ENCODE measurements around the gene DPT.

The DPT gene

DNA sequence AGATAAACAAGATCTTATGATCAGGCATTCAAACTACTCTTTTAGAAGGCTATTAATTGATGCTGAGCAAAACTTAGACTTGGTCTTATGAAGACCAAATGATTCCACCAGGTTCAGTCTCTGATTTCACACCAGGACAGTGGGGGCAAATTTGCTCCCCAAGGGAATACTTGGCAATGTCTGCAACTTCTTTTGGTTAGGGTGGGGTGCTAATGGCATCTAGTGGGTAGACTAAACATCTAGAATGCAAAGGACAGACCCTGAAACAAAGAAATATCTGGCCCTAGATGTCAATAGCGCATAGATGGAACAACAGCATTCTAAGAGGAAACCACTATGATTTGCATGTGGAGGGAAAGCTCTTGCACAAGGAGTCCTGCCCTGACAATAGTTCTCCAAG is 30.6 kb downstream of the DPT start:
- no peak for DNase-seq (ENCODE audit: low spot score)

DNA sequence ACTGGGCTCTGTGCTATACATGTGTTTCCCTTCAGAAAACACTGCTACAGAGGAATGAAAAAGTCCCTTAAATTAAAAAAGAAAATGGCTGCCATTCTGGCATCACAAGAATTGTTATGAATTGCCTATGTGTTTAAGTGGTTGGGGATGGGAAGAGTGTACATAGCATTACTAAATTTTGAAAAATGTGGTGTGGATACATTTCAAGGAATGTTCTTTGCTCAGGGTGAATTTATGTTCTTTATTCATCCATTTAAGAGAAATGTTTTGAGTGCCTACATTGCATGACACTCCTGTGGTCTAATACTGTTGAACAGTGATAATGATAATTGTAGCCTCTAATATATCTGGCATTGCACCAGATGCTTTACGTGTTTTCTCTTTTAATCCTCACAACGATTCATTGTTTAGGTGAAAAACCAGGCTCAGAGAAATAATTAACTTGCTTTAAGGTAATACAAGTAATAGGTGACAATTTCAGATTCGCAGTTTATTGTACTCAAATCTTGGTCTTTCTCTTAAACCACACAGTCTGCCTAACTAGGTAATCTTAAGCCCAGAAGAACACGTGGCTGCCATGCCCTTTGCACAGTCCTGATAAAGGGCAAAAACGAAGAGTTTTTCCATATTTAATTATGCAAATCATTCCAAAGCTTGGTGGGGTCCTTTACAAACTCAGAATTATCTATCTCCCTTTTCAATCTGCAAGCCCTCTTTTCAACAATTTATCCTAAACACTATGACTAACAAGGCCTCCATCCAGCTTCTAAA is 31.5 kb downstream of the DPT start:
- DNase-seq (ENCODE audit: low spot score) = no peak

DNA sequence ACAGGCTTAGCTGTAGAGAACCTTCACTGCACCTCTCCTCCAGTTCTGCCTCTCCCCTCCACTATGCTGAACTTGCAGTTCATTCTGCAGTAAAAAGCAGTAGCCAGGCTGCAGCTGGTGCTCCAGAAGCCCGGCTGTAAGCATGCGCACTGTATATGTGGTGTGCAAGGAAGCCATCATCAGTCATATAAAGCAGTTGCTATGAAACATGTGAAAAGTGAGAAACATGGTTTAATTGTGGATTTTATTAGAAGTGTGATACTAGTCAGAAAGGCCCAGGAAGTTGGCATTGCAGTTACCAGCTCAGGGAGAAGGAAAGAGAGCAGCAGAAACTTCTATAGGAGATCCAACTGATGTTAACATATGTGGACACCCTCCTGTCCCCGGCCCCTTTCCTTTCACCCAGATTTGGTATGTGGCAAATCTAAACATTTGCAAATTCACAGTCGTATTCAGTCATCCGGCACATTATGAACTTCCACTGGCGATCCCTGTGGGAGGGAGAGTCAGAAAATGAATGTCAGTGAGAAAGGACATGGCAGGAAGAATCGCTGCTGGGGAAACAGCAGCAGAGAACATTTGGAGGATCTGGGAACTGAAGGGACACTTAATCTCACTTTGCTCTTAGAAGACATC is 32.8 kb downstream of the DPT start:
- DNase-seq (ENCODE audit: low spot score) = no peak

DNA sequence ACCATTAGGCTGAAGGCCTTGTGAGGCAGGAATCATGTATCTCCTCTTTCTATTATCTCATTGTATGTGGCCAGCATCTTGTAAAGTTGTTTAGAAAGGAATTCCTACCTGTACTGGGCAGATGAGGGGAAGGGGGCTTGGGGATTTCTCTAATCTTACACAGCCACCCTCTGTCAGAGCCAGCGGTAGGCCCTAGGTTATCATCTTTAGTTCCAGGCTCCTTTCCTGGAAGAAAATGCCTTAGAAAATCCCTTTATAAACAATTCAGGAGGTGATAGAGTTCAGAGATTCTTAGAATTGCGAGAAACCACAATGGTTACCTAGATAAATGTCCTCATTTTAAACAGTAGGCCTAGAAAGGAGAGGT is 35.2 kb downstream of the DPT start:
- no peak for DNase-seq (ENCODE audit: low spot score)

DNA sequence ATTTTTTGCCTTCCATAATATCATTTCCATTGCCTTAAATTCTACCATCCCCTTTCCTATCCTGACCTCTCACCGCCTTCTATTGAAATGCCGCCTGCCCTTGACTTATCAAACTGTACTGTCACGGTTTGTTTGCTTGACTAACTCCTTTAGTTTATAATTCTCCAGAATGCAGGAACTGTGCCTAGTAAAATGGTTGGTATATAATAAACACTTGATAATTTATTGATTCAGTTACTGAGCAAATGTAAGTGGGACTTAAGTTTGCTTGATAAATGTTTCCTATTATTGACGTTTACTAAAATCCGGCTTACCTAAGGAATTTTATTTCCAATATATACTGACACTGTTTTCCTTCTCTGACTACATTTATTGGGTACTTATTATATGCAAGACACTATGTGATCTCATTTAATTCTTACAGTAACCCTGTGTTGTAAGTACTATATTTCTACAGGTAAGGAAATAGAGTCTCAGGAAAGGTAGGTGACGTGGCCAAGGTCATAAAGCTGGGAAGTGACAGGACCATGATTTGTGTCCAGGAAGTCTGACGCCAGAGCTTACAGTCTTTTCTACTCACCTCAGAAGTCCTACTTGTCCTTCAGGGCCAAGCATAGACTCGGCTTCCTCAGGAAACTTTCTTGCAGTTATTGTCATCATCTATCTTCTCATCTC is 35.7 kb downstream of the DPT start:
- DNase-seq (ENCODE audit: low spot score) = no peak

DNA sequence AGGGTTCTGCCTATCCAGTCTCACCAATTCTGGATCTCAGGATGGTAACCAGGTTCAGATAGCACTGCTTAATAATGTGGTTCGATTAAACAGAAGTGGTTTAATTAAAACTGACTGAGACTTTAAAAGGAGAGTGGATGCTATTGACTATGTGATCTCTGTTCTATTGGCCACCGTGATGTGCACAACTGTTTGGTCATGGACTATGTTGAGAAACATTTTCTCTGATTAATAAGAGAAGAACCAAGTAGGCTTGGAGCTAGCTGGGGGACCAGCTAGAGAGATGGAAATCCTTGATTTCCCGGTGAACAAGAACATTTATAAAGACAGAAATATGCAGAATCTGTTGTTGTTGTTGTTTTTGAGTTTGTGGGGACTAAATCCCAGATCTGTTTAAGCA is 36.5 kb downstream of the DPT start:
- DNase-seq (ENCODE audit: low spot score) = no peak

DNA sequence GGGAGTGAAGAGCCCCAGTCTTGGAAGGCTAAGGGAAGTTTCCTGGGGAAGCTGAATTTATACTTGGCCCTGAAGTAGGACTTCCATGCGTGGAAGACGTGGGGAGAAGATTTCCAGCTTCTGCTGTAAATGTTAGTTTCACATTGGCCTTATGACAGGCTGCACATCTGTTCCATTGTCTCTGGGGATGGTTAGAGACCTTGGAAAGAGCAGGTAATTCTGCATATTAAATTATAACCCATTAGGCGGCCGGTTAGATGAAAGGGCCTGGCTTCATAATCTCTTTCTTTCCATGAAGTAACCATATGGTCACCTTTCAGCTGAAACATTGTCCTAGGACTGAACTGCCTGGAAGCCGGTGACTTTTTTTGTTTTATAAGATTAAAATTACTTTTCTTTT is 37.5 kb downstream of the DPT start:
- no peak for DNase-seq (ENCODE audit: low spot score)

DNA sequence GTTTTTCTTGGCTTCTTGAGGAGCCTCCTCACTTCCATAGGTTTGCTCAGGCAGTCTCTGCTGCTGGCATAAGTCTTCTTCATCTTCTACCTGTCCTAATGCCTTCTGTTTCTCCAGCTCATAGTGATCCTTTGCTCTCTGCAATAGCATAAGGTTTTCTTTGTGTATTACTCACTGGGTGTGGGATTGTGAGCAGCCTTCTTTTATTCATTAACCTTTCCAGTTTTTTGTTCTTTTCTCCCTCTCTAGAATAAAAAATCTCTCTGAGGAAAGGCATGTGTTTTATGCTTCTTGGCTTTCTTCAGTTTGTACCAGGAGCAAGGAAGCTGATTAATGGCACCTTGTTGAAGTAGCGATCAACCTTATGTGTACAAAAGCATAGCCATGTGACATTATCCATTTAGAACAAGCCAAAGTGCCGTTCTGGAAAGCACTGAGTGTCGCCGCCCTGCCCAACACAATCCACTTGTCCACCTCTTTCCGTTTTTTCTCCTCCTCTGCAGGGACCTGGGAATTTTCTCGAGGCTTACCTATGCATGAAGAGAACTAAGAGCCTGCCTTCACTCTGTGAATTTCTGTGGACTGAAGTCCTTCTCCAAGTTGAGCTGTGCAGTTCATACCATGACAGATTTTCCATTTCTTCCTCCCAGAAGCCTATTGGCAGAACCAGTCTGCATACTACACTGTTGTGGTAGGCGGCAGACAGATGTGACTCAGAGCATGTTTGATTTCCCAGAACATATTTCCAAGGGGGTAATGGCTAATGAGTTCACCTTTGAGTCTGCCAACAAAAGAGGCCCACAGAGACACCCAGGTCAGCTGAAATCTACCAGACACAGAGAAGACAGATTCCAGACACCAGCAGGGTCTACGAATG is 39.0 kb downstream of the DPT start:
- DNase-seq (ENCODE audit: low spot score) = no peak

DNA sequence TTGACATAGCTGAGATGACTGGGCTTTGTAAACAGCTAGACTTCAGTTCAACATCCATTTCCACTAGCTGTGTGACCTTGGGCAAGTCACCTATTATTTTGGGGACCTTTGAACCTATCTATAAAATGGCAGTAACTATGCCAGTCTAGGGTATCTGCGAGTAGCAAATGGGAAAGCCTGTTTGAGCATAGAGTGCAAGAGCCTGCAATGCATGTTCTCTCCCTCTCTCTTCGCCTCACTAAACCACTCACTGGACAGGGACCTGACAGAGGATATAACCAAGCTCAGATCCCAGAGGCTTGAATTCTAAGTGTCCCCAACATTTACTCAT is 39.7 kb downstream of the DPT start:
- no peak for DNase-seq (ENCODE audit: low spot score)

DNA sequence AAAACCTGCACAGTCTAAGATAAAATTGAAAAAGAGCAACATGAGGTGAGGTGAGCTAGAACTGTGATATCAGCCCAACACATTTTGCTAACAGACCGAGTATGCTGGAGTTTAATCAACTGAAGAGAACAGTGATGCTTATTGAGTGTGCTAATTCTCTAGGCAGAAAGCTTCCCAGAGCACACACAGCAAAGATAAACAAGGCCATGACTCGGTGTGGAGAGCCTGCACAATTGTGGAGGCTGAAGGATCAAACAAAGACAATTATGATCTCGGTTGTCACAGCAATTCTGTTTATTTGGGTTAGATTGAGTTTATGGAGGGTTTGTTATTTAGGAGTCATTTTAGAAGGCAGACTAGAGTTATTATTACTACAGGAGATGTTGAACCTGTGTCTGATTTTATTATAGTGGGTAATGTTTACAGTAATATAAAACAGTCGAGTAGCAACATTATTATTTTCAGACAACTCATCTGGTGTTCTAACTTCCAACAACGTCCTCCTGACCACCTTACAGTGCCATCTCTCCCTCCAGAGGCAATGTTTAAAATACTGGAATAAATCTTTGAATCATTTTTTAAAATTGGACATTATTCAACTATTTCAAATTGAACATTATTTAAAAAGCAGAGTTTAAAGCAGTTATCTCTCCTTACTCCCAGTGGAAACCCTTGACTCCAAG is 40.2 kb downstream of the DPT start:
- no peak for DNase-seq (ENCODE audit: low spot score)

DNA sequence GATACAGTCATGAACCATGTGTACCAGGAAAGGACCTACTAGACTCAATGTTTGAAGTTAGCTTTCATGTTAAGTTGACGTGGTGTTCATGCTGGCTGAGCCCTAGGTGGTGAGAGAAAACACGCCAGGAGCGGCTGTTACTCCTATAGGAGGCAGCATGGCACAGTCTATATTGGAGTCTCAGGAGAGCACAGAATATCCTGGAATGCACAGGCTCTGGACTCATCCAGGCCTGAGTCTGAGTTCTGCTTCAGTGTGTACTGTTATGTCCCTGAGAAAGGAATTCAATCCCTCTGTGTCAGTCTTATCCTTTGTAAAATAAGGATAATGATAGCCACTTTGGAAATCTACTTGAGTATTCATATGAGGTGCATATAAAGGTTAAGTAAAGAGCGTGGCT is 41.2 kb downstream of the DPT start:
- DNase-seq (ENCODE audit: low spot score) = no peak

DNA sequence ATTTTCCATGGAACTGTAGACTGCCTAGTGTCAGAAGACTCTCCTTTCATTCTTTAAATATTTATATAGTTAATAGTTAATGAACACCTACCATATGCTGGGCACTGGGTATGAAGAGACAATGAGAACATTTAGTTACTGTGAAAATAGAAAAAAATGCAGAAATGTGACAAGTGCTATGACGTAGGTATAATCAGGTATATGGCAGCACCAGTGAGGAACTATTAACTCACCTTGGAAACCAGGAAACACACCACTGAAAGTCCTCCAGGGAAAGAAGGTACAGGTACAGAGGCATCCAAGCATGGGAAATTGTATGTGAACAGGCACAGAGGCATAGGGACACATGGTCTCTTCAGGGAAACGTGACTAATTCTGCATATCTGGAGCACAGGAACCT is 42.3 kb downstream of the DPT start:
- DNase-seq (ENCODE audit: low spot score) = no peak

DNA sequence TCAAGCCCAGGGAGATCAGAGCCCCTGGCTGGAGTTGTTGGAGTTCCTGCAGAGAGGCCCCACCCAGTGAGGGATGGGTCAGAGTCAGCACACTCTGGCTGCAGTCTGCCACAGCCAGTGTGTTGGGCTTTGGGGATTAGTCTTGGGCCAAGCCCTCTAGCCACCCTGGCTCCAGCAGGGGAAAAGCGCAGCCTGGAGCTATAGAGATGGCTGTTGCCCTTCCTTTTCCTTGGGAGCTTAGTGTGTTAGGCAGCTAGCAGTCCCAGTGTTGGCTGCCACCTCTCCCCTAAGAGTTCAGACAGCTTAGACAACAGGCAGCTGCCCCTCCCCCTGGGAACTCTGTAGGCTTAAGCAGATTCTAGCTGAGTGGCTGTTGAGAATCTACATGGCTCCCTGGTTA is 45.1 kb downstream of the DPT start:
- DNase-seq (ENCODE audit: low spot score) = no peak

DNA sequence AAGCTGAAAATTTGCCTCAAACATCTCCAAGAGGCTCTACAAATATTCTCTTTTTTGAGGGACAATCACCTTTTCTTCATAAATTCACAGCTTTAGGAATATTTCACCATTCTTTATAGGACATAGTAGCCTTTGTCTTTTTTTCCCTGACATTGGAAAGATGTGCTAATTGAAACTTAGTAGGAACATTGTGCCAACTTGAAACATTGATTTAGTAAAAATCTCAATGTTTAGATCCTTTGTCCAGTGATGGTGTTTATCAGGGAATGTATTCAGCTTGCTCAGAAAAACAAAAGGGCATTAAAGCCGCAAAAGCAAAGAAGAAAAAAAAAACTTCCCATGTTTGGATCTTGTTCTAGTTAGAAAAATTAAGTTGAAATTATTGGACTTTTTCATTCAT is 52.1 kb downstream of the DPT start:
- DNase-seq (ENCODE audit: low spot score) = no peak

DNA sequence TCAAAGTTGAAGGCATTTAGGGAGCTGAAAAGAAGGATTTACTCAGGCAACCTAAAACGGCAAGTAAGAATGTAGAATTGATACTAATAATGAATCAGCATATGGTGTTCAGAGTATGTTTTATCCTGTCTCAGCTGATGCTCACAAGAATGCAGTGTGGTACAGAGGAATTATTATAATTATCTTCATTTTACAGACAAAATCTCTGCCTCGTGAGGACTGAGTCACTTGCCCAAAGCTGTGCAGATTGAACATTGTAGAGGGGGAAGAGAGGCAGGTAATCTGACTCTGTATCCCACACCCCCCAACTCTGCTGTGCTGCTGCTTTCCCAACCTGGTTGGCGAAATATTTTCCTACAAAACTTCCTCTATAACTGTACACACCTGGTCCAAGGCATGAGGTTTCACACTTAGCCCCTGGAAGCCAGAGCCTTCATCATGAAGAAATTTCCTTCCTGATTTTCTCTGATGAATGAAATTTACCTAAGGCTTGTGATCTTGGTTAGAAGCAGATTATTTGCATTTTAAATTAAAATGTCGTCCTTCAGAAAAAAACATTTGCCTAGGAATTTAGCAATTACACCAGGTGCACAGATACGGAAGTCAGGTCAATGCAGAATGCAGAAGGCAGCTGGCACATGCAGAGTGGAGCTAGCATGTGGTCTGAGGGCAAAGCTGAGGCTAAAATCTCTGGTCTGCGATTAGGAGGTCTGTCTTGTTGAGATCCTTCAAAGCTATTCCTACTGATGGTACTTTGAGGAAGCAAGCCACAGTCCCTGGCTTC is 52.8 kb downstream of the DPT start:
- DNase-seq (ENCODE audit: low spot score) = no peak

DNA sequence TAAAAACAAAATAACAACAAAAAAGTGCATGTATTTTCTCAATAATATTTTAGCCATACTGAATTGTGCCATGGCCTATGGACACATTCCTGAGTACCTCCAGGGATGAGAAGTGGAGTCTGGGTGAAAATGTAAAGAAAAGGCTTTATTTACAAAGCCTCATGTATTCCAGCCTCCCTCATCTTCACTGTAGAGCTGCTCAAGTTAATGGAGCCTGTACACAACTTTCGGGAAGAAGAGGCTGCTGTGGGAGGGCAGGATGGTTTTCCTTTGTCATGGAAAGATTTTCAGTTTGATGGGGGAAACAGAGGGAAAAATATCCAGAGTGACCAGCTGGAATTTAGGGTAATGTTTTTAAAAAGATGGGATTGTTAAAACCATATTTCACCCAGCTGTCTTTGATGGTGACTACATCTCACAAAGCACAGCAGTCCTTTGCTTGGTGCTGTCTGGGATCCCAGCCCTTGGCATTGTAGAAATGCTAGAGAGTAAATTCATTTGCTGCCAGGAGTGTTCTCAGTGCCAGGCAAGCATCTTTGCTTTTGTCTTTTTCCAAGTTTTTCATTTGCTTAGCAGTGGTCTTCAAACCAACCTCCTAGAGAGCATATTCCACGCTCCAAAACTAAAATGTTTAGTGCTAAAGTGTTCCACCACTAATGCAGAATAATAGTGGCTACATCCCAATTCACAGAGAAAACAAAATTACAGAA is 54.9 kb downstream of the DPT start:
- DNase-seq (ENCODE audit: low spot score) = no peak

DNA sequence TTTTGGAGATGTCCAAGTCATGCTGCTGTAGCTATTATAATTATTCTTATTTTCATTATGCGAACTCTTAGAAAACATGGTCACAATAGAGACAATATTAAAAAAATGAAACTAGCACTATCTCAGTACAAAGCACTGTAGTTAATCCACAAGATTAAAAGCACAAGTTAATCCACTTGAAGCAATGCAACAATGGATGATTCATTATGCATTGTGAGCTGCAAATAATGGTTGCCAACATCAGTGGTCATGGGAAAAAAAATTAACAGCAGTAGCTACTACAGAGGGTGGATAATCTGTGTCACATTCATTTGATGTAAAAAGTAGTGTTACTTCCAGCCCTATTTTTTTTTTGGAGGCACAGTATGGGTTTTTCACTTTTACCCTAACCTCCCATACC is 56.7 kb downstream of the DPT start:
- DNase-seq (ENCODE audit: low spot score) = no peak

DNA sequence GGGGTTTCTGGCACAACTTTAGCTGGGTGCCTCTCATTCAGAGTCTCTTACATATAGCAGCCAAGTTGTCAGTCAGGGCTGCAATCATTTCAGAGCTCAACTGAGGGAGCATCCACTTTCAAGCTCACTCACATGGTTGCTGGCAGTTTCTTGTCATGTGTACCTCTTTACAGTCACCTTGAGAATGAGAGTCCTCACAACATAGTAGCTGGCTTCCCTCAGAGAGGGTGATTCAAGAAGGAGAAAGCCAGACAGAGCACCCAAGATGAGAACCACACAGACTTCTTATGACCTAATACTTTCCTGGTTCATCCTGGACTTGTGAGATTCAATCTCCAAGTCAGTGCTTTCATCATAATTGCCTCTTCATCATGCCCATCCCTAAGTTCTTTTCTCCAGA is 57.2 kb downstream of the DPT start:
- no peak for DNase-seq (ENCODE audit: low spot score)

DNA sequence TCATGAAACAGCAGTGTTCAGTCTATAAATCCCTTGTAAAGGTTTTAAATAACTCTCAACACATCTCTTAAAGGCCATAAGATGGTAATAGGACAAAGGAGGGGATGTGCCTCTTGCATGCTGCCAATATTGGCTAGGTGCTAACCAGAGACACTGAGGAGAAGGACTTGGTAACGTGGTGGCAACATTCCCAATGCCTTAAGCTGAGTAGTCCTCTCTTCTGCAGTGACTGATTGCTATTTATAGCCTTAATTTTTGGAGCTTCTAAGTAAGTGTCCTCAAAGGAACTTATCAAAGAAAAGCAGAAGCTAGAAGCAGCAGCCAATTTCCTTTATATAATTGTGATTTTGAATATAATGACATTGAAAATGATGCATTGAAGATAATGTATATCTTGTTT is 63.0 kb downstream of the DPT start:
- no peak for DNase-seq (ENCODE audit: low spot score)

DNA sequence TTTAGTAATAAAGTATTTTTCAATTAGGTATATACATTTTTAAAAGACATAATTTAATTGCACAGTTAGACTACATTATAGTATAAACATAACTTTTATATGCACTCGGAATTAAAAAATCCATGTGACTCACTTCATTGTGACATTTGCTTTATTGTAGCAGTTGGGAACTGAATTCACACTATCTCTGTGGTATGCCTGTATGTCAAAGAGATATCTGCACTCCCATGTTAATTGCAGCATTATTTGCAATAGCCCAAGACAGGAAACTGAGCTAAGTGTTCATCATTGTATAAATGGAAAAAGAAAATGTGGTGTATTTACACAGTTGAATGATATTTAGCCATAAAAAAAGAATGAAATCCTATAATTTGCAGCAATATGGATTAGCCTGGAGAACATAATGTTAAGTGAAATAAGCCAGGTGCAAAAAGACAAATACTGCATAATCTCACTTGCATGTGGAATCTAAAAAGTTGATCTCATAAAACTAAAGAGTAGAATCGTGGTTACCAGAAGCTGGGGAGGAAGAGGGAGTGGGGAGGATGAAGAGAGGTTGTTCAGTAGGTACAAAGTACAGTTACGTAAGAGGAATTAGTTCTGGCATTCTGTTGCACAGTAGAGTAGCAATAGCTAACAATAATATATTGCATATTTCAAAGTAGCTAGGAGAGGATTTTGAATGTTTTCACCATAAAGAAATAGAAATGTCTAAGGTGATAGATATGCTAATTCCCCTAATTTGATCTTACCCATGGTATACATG is 64.8 kb downstream of the DPT start:
- no peak for DNase-seq (ENCODE audit: low spot score)
